ENCODE data around the gene RAMACL.

GRCh38 chr6:166567813-166568212 lies 18.7 kb downstream of the RAMACL start:
- TF ChIP-seq CTCF (conservative IDR thresholded peaks at IDR 0.05; ENCODE audit: low read depth, low read length) (no peak), USF2 (IDR thresholded peaks at IDR 0.05; ENCODE audit: low read depth, low read length) (no peak), NFE2L2 (IDR thresholded peaks at IDR 0.05; ENCODE audit: low read depth, low read length) (no peak), ELK1 (IDR thresholded peaks at IDR 0.05; ENCODE audit: borderline replicate concordance, low read depth, low read length) (no peak), CHD1 (IDR thresholded peaks at IDR 0.05; ENCODE audit: low read depth, low read length) (no peak), SMC3 (IDR thresholded peaks at IDR 0.05; ENCODE audit: low read depth, low read length) (no peak), POLR2A (IDR thresholded peaks at IDR 0.05; ENCODE audit: low read depth, low read length) (no peak), RFX5 (IDR thresholded peaks at IDR 0.05; ENCODE audit: low read depth, low read length) (no peak), MAZ (IDR thresholded peaks at IDR 0.05; ENCODE audit: borderline replicate concordance, low read depth, low read length) (no peak), MAFK (IDR thresholded peaks at IDR 0.05; ENCODE audit: low read depth, low read length) (no peak), RAD21 (IDR thresholded peaks at IDR 0.05; ENCODE audit: low read length) (no peak)

Measured in IMR-90 (cell line).